Measurements from ENCODE around the gene FMO1. TPM values are rescaled to one million over a fixed set of nuclear protein-coding genes. Genes with fewer than 3 reads are reported as not detected.
"Not testable (repeated sequence)": the region's sequence is repeated elsewhere in the genome, so short reads cannot be mapped to it uniquely, and the experiment has no call there.

FMO1 gene
- total and polyA plus RNA-seq, 3 experiments from 2014 or later, result not detected

GRCh38 chr1:171222936-171223335, 25.4 kb upstream of the FMO1 start:
- no peak for DNase-seq
- H3K4me1 ChIP-seq (ENCODE audit: insufficient read depth, low read length), result no peaks in the 10 kb centered on the region

GRCh38 chr1:171224257-171224656, 24.0 kb upstream of the FMO1 start:
- CTCF ChIA-PET; H3K4me3 Mint-ChIP-seq; H3K36me3 Mint-ChIP-seq; H3K4me3 ChIP-seq (ENCODE audit: low read length); POLR2A ChIA-PET; H3K27ac Mint-ChIP-seq; H3K27ac ChIP-seq (ENCODE audit: low read depth, low read length); H3K27me3 Mint-ChIP-seq; H3K4me1 ChIP-seq (ENCODE audit: insufficient read depth, low read length); H3K9me3 ChIP-seq (ENCODE audit: low read length); H3K4me1 Mint-ChIP-seq; DNase-seq; H3K9me3 Mint-ChIP-seq; H3K27me3 ChIP-seq (ENCODE audit: insufficient read depth, low read length, poor library complexity, severe bottlenecking); H3K36me3 ChIP-seq (ENCODE audit: insufficient read depth, low read length): not testable (repeated sequence)

More at GRCh38 chr1:171222936-171223335, 25.4 kb upstream of the FMO1 start:
- Mint-ChIP-seq H3K4me1 (peaks cover 0 to 3% (median 0%) of the 10 kb centered on the region in 3 donors), H3K27ac (no peak overlapping the region), H3K9me3 (peaks cover 0 to 2% (median 0%) of the 10 kb centered on the region in 5 donors), H3K36me3 (no peaks in the 10 kb centered on the region), H3K27me3 (peaks cover 8 to 18% of the 10 kb centered on the region in 2 donors), H3K4me3 (no peak overlapping the region)
- Histone ChIP-seq H3K36me3 (ENCODE audit: insufficient read depth, low read length) (no peaks in the 10 kb centered on the region), H3K9me3 (ENCODE audit: low read length) (no peaks in the 10 kb centered on the region), H3K27ac (ENCODE audit: low read depth, low read length) (no peak overlapping the region), H3K27me3 (ENCODE audit: insufficient read depth, low read length, poor library complexity, severe bottlenecking) (no peaks in the 10 kb centered on the region), H3K4me3 (ENCODE audit: low read length) (no peak overlapping the region)
- ChIA-PET POLR2A (no interaction called here), CTCF (no interaction called here)

GRCh38 chr1:171226747-171227370, 21.4 kb upstream of the FMO1 start:
- Mint-ChIP-seq H3K4me3 (no peak overlapping the region), H3K27ac (no peak overlapping the region), H3K9me3 (no peaks in the 10 kb centered on the region), H3K36me3 (no peaks in the 10 kb centered on the region), H3K27me3 (peaks cover 2 to 7% of the 10 kb centered on the region in 2 donors), H3K4me1 (peaks cover 0 to 1% (median 0%) of the 10 kb centered on the region in 3 donors)
- Histone ChIP-seq H3K27me3 (ENCODE audit: insufficient read depth, low read length, poor library complexity, severe bottlenecking) (no peaks in the 10 kb centered on the region), H3K4me1 (ENCODE audit: insufficient read depth, low read length) (no peaks in the 10 kb centered on the region), H3K9me3 (ENCODE audit: low read length) (no peaks in the 10 kb centered on the region), H3K27ac (ENCODE audit: low read depth, low read length) (no peak overlapping the region), H3K36me3 (ENCODE audit: insufficient read depth, low read length) (no peaks in the 10 kb centered on the region), H3K4me3 (ENCODE audit: low read length) (no peak overlapping the region)
- CTCF ChIA-PET, result interaction anchor here (1.0 to 1.4 kb wide), 3 partner anchors 14 to 87 kb away, joined by 3 to 4 read pairs (median 4); partner anchors contain the start of gene FMO4
- POLR2A ChIA-PET, result no interaction called here
- no peak for DNase-seq

GRCh38 chr1:171231326-171231725, 17.0 kb upstream of the FMO1 start:
- no peaks in the 10 kb centered on the region for H3K4me1 Mint-ChIP-seq
- no peak overlapping the region for H3K27ac Mint-ChIP-seq
- no peak overlapping the region for H3K4me3 ChIP-seq (ENCODE audit: low read length)
- ChIA-PET POLR2A (no interaction called here), CTCF (interaction anchor here (1.8 kb wide), 1 partner anchor 14 kb away, joined by 5 read pairs; no protein-coding TSS in a partner anchor)
- peaks cover 10 to 22% of the 10 kb centered on the region in 2 donors for H3K27me3 Mint-ChIP-seq
- no peaks in the 10 kb centered on the region for H3K36me3 ChIP-seq (ENCODE audit: insufficient read depth, low read length)
- DNase-seq, result no peak
- H3K4me1 ChIP-seq (ENCODE audit: insufficient read depth, low read length), result no peaks in the 10 kb centered on the region
- no peaks in the 10 kb centered on the region for H3K27me3 ChIP-seq (ENCODE audit: insufficient read depth, low read length, poor library complexity, severe bottlenecking)
- peaks cover 0 to 1% (median 0%) of the 10 kb centered on the region in 3 donors for H3K36me3 Mint-ChIP-seq
- H3K27ac ChIP-seq (ENCODE audit: low read depth, low read length), result no peak overlapping the region
- peaks cover 0 to 6% (median 4%) of the 10 kb centered on the region in 5 donors for H3K9me3 Mint-ChIP-seq
- no peaks in the 10 kb centered on the region for H3K9me3 ChIP-seq (ENCODE audit: low read length)
- H3K4me3 Mint-ChIP-seq, result no peak overlapping the region

GRCh38 chr1:171233183-171233582, 15.1 kb upstream of the FMO1 start:
- H3K4me3 ChIP-seq (ENCODE audit: low read length), result no peak overlapping the region
- ChIA-PET POLR2A (no interaction called here), CTCF (interaction anchor here (1.8 kb wide), 1 partner anchor 12 kb away, joined by 5 read pairs; no protein-coding TSS in a partner anchor)
- Mint-ChIP-seq H3K4me3 (no peak overlapping the region), H3K27ac (no peak overlapping the region), H3K27me3 (peaks cover 12 to 33% of the 10 kb centered on the region in 2 donors), H3K4me1 (no peaks in the 10 kb centered on the region), H3K9me3 (peaks cover 0 to 11% (median 4%) of the 10 kb centered on the region in 5 donors), H3K36me3 (peaks cover 0 to 1% (median 0%) of the 10 kb centered on the region in 3 donors)
- no peak for DNase-seq
- H3K27ac ChIP-seq (ENCODE audit: low read depth, low read length), result no peak overlapping the region
- no peaks in the 10 kb centered on the region for H3K4me1 ChIP-seq (ENCODE audit: insufficient read depth, low read length)
- H3K36me3 ChIP-seq (ENCODE audit: insufficient read depth, low read length), result no peaks in the 10 kb centered on the region
- no peaks in the 10 kb centered on the region for H3K9me3 ChIP-seq (ENCODE audit: low read length)
- H3K27me3 ChIP-seq (ENCODE audit: insufficient read depth, low read length, poor library complexity, severe bottlenecking), result no peaks in the 10 kb centered on the region

GRCh38 chr1:171236231-171236630, 12.1 kb upstream of the FMO1 start:
- POLR2A ChIA-PET; H3K4me3 Mint-ChIP-seq; H3K4me3 ChIP-seq (ENCODE audit: low read length); H3K9me3 ChIP-seq (ENCODE audit: low read length); H3K27ac ChIP-seq (ENCODE audit: low read depth, low read length); H3K27ac Mint-ChIP-seq; H3K4me1 ChIP-seq (ENCODE audit: insufficient read depth, low read length); H3K36me3 ChIP-seq (ENCODE audit: insufficient read depth, low read length); DNase-seq; H3K4me1 Mint-ChIP-seq; CTCF ChIA-PET; H3K27me3 ChIP-seq (ENCODE audit: insufficient read depth, low read length, poor library complexity, severe bottlenecking): not testable (repeated sequence)
- Mint-ChIP-seq H3K27me3 (peaks cover 19 to 51% of the 10 kb centered on the region in 2 donors), H3K36me3 (peaks cover 0 to 11% (median 1%) of the 10 kb centered on the region in 3 donors), H3K9me3 (peaks cover 9 to 25% (median 23%) of the 10 kb centered on the region in 5 donors)

- ChIA-PET POLR2A (no interaction called here), CTCF (no interaction called here)
- Histone ChIP-seq H3K4me1 (ENCODE audit: insufficient read depth, low read length) (no peaks in the 10 kb centered on the region), H3K4me3 (ENCODE audit: low read length) (no peak overlapping the region), H3K9me3 (ENCODE audit: low read length) (no peaks in the 10 kb centered on the region), H3K36me3 (ENCODE audit: insufficient read depth, low read length) (no peaks in the 10 kb centered on the region), H3K27ac (ENCODE audit: low read depth, low read length) (no peak overlapping the region), H3K27me3 (ENCODE audit: insufficient read depth, low read length, poor library complexity, severe bottlenecking) (peaks cover 3% of the 10 kb centered on the region)
- DNase-seq, result no peak
- Mint-ChIP-seq H3K4me1 (no peaks in the 10 kb centered on the region), H3K4me3 (no peak overlapping the region), H3K9me3 (peaks cover 5 to 18% (median 10%) of the 10 kb centered on the region in 5 donors), H3K36me3 (peaks cover 0 to 8% (median 0%) of the 10 kb centered on the region in 3 donors), H3K27ac (no peak overlapping the region), H3K27me3 (peaks cover under 1 to 47% of the 10 kb centered on the region in 2 donors)
These were observed 4.4 kb upstream of the FMO1 start for GRCh38 chr1:171243878-171244277.

GRCh38 chr1:171245458-171246064, 2.7 kb upstream of the FMO1 start:
- Histone ChIP-seq H3K36me3 (ENCODE audit: insufficient read depth, low read length) (no peaks in the 10 kb centered on the region), H3K27me3 (ENCODE audit: insufficient read depth, low read length, poor library complexity, severe bottlenecking) (peaks cover 5% of the 10 kb centered on the region), H3K27ac (ENCODE audit: low read depth, low read length) (no peak overlapping the region), H3K4me3 (ENCODE audit: low read length) (no peak overlapping the region), H3K9me3 (ENCODE audit: low read length) (no peaks in the 10 kb centered on the region), H3K4me1 (ENCODE audit: insufficient read depth, low read length) (no peaks in the 10 kb centered on the region)
- ChIA-PET CTCF (interaction anchor here (0.8 to 3.2 kb wide), 7 partner anchors 10 to 265 kb away, joined by 3 to 28 read pairs (median 4); partner anchors contain the start of genes FMO4 and PRRC2C), POLR2A (interaction anchor here (1.0 kb wide), 1 partner anchor 68 kb away, joined by 4 read pairs; the partner anchor contains the start of gene FMO4)
- peaks cover 7 to 44% of the 10 kb centered on the region in 2 donors for H3K27me3 Mint-ChIP-seq
- H3K36me3 Mint-ChIP-seq, result no peaks in the 10 kb centered on the region
- H3K4me1 Mint-ChIP-seq, result no peaks in the 10 kb centered on the region
- no peak overlapping the region for H3K4me3 Mint-ChIP-seq
- DNase-seq, result no peak
- no peak overlapping the region for H3K27ac Mint-ChIP-seq
- H3K9me3 Mint-ChIP-seq, result peaks cover 0 to 7% (median under 1%) of the 10 kb centered on the region in 5 donors
